Activated T-cell treated with anti-CD3 and anti-CD28 coated beads for 24 hours (primary cell): ENCODE results near the gene ZNF518A.

Experiments used
- DNase-seq: peaks from one replicate; pipeline ENCODE4 v3.0.0-alpha.2; 2020; ENCODE audit warnings: low read depth

Gene ZNF518A, protein sequence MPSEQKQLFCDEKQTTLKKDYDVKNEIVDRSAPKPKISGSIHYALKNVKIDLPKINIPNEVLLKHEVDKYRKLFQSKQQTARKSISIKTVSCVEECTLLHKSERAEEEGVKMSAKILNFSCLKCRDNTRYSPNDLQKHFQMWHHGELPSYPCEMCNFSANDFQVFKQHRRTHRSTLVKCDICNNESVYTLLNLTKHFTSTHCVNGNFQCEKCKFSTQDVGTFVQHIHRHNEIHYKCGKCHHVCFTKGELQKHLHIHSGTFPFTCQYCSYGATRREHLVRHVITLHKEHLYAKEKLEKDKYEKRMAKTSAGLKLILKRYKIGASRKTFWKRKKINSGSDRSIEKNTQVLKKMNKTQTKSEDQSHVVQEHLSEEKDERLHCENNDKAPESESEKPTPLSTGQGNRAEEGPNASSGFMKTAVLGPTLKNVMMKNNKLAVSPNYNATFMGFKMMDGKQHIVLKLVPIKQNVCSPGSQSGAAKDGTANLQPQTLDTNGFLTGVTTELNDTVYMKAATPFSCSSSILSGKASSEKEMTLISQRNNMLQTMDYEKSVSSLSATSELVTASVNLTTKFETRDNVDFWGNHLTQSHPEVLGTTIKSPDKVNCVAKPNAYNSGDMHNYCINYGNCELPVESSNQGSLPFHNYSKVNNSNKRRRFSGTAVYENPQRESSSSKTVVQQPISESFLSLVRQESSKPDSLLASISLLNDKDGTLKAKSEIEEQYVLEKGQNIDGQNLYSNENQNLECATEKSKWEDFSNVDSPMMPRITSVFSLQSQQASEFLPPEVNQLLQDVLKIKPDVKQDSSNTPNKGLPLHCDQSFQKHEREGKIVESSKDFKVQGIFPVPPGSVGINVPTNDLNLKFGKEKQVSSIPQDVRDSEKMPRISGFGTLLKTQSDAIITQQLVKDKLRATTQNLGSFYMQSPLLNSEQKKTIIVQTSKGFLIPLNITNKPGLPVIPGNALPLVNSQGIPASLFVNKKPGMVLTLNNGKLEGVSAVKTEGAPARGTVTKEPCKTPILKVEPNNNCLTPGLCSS (N-terminal part only)

DNA sequence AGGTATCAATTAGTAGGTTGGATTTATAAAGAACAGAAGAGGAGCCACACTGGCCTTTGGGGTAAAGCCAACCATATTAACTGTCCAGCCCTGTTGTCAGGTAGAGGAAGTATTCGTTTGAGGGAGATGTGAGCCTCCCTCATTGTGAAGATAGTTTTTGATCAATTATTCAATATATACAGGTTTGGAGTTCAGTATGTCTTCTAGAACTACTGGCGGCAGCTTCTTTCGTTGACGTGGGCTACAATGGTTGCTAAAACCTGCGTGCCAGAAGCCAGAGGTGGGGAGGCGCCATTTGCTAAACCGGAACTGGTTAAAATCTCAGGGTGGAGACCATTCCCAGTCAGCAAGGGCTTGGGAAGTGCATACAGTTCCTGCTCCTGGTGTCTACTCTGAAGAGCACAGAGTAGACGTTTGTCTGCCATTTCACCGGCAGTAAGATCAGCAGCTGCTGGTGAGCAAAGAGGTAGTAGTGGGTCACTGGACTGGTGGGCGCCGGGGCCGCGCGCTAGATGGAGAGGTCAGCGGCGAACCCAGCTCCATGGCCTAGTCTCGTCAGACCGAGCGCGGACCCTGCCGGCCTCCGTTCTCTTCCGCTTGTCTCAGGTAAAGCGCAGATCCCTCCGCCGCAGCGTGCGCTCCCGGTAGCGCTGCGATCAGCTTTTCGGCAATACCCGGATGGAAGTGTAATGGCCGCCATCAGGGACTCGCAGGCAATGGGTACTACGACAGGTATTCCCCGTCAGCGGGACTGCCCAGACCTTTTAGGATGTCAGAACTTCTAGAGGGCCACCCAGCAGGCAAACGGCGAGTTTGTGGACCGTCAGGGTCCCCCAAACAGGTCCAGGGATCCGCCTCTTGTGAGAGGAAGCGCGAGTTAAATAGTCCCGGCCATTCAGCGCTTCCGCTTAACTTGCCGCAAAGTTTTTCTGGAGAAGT lies at the start of gene ZNF518A:
TSS of gene ZNF518A (plus strand) at position 911 of the 939 bp plus-strand sequence. CDS start 26,026 bp downstream, outside the sequence.
- DNase-seq, result peak; percentile 81

DNA sequence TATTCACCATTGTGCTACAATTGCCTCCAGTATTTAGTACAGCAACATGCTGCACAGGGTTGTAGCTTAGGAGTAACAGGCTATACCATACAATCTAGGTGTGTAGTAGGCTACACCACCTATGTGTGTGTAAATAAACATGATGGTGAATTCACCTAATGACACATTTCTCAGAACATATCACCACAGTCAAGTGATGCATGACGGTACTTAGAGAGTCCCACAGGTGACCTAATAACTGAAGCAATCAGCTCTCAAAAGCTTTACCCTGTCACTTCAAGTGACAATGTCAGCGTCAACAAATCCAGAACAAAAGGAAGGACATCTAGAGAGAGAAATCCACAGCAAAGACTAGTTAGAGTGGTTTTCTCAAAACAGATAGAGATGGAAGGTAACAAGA lies 47.9 kb upstream of the ZNF518A start:
- no peak for DNase-seq

DNA sequence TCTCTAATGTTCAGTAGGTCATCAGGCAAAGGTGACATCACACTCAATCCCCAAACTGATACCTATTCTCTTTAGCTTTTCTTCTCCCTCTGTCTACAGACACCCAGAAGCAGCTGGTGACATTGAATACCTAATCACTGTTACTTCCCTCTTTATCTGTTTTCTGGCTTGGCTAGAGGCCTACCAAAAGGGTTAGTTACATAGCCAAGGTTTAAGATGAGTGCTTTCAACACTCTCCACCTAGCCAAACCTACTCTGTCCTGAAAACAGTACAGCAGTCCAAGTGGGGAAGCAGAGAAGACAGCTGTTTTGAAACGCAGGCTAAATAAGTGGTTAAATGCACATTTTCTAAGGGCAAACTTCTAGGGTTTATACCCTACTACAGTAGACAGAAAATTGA lies 47.3 kb upstream of the ZNF518A start:
- no peak for DNase-seq

DNA sequence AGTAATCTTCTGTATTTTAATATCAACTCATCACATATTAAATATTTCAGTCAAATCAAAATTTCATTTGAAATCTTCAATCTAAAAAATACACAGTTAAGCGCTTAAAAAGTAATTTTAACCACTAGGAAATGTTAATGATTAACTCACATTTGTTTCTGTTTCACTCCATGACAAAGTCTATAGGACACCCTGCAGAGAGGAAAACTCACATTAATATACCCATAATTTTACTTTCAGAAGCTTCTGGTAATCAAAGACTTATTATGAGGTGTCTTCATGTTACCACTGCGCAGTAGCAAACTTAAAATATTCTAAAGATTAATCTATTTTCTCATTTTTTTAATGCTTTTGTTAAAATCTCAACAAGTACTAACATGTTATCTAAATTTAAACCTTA lies 41.0 kb upstream of the ZNF518A start:
- DNase-seq, result no peak

DNA sequence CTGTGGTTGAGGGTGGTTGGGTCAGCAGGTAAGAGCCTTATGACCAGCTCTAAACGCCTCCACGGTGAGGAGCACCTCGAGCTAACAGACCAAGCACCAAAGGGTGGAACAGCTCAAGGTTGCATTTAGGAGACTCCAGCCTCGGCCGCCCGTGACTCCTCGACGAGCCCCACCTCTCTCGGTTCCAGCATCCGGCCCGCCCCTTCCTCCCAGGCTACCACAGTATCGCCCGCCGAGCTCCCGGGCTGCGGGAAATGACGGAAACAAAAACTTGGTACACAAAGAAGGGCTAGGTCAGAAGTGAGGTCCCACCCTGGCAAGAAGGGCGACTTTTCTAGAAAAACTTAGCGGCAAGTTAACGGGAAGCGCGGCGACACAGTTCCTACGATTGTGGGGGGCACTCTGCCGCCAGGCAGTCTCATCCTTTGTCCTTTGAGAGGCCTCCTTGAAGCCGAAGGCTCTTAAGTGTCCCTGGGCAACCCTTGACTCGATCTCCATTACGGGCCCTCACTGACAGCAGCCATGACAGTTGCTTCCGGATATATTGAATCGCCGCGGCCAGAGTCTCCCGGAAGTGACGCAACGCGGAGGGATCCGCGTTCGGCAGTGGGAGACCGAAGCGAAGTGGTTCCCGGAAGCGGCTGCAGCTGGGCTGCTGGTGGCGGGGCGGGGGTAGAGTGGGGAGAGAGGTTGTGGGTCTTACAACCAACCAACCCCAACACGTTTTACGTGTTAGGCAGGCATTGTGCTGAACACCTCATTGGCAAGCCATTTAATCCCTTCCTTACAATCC lies 40.2 kb upstream of the ZNF518A start:
- DNase-seq, result peak; percentile 90

DNA sequence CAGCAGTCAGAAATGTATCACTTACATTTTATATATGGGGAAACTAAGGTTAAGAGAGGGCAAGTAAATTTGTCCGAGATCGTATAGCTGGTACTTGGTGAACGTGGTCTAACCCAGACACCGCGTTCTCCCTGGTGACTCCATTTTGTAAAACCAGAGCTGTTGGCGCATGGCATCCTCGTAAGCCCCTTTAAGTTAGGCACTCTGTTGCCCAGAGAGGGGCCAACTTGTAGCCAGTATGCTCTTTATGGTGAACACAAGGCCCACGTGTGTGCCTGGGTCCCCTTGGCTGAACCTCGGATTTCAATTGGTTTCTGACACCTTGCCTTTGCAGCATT lies 39.7 kb upstream of the ZNF518A start:
- DNase-seq, result no peak

DNA sequence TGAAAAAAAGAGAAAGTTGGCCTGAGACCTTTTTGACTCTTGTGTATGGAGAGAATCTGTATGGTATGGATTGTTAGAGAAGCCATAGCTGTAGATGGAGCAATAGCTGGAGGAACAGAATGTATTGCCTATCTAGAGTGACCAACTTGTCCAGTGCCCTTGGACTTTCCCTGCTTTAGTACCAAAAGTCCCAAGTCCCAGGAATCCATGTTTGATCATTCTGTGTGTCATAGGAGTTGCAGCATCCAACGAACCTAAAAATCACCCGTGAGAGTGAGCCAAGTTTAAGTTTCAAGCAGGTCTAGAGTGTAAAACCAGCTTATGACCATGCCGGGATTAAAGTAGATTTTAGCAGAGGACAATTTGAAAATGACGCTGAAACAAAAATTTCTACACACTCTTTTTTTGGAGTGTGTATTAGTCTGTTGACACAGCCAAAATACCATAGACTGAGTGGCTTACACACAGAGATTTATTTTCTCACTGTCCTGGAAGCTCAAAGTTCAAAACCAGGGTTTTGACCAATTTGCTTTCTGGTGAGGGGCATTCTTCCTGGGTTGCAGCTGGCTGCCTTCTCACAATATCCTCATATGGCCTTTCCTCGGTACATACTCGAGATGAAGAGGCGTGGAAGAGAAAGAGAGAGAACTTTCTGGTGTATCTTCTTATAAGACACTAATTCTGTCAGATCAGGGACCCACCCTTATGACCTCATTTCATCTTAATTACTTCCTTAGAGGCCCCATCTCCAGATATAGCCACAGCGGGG lies 36.9 kb upstream of the ZNF518A start:
- DNase-seq, result no peak

DNA sequence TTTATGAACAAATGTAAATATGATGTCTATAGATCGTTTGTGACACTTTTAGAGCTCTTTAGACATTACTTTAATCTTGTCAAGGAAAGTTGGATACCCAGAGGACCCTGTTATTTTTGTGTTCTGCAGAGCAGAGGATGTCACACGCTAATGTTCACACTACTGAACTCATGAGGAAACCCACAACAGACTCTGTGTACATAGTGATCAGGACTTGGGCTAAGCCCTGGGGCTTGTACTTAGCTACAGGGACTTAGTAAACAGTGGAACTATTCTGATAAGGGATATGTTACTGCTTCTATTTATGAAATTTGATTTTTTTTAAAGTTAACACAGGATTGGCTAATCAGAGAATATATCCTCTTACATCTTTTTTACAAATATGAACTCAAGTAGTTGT lies 36.1 kb upstream of the ZNF518A start:
- no peak for DNase-seq

DNA sequence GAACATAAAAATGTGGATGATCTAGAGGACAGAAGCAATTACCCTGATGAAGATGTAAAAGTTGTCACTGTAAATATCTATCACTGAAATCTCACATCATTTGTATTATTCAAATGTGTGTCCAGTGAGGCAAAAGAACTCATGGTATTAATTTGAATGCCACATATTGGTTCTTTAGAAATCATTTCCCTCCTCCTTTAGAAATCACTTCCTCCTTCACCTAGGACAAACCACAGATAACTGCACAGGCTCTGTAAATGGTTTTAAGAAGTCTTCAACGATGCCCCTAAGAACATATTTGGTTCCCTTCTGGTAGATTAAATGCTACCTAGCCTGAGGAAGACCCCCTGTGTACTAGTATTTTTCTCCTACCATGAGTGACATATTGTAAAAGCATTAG lies 33.1 kb upstream of the ZNF518A start:
- DNase-seq, result no peak

DNA sequence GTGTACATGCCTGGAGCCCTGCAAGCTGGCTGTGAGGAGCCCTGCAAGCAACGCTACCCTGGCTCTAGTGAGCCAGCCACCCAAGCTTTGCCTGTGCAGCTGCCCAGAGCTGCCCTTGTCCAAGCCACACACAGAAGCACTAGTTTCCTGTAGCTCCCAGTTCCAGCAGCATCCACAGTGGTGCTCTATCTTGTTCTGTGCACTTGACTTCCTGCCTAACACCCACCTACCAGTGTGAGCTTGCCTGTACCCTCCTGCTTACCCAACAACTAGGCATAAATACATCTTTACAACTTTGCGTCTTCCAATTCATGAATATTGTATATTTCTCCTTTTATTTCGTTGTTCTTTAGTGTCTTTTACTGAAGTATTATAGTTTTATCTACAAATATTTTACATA lies 32.2 kb upstream of the ZNF518A start:
- DNase-seq, result no peak

DNA sequence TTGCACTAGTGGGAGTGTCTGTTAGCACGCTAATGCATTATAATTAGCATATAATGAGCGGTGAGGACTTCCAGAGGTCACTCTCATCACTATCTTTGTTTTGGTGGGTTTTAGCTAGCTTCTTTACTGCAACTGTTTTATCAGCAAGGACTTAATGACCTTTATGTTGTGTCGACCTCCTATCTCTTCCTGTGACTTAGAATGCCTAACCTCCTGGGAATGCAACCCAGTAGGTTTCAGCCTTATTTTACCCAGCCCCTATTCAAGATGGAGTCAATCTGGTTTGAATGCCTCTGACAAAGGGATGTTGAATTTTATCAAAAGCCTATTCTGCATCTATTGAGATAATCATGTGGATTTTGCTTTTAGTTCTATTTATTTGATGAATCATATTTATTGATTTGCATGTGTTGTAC lies 22.5 kb upstream of the ZNF518A start:
- DNase-seq, result no peak

DNA sequence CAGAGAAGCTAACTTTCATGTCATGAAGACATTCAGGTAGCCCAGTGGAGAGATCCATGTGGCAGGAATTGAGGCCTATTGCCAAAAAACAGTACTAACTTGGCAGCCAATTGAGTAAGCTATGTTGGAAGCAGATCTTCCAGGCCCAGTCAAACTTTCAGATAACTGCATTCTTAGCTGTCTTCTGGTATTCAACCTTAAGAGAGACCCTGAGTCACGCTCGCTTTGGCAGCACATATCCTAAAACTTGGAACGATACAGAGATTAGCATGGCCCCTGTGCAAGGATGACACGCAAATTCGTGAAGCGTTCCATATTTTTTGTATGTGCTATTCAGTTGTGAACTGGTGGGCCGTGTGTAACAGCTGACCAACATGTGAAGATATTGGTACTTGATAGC lies 17.6 kb upstream of the ZNF518A start:
- DNase-seq, result no peak

DNA sequence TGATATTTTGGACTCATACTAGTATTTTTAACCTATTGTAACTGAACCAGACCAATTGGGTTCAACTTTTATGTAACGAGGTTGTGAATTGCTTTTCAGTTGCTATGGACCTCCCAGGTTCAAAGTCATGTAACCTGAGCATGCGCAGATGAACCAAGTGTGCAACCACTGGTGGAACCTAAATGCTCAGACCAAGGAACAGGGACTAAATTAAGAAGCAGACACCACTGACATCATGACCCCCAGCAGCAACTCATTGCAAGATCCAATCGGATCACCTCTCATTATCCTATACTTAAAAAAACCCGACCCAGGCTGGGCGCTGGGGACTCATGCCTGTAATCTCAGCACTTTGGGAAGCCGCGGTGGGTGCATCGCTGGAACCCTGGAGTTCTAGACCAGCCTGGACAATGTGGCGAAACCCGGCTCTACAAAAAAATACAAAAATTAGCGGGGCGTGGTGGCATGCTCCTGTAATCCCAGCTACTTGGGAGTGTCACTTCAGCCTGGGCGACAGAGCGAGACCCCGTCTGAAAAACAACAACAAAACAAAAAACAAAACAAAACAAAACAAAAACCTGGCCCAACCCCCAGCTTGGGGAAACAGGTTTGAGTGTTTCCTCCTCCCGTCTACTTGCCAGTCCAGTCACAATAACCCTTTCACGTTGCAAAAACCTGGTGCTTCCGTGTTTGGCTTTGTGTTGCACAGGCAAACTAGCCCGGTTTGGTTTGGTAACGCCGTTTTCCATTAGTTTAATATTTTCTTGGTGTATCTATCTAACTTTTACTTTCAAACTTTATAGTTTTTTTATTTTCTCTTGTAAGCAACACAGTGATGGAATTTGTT lies 11.3 kb upstream of the ZNF518A start:
- DNase-seq, result no peak

DNA sequence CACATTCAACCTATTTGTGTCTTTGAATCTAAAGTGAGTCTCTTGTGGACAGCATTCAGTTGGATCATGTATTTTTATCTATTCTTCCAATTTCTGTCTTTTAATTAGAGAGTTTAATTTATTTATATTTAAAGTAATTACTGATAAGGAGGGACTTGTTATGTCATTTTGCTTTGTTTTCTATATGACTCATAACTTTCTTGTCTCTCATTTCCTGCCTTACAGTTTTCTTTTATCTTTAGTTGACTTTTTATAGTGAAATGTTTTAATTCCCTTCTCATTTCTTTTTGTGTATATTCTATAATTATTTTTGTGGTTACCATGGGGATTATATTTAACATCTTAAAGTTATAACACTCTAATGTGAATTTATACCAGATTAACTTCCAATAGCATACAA lies 7.3 kb upstream of the ZNF518A start:
- DNase-seq, result no peak

DNA sequence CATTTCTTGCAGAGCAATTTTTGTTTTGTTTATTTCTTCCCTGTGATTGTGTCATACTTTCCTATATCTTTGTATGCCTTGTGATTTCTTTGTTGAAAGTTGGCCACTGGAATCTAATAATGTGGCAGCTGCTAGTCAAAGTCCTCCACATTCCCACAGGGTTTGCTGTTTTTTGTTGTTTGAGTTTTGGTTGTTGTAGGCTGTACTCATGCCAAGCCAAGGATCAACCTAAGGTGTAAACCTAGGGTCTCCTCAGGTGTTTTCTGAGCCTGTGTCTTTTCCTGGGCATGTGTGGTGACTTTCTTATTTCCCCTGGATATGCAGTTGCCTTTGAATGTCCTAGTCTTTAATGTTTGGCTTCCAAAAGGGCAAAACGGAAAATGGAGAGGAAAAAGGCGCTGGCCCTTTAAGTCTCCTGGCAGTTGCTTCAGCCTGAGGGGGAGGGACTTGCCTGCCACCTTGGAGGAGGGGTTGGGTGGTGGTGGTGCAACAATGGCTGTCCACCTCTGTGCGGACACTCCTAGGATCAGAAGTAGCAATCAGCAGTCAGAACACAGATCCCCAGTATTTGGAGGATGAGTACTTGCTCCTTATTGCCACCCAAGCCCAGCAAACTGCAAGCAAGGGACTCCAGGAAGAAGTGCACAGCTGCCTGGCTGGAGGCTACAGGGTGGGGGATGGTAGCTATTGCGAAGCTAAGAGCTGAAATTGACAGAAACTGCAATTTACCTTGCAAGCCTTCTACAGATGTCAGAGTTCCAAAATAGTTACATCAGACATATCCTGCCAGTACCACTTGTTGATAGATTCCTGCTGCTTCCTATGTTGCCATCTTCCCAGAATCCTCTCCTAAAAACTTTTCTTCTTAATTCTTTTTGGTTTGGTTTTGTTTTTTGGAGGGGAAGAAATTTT lies 5.6 kb upstream of the ZNF518A start:
- DNase-seq, result no peak

DNA sequence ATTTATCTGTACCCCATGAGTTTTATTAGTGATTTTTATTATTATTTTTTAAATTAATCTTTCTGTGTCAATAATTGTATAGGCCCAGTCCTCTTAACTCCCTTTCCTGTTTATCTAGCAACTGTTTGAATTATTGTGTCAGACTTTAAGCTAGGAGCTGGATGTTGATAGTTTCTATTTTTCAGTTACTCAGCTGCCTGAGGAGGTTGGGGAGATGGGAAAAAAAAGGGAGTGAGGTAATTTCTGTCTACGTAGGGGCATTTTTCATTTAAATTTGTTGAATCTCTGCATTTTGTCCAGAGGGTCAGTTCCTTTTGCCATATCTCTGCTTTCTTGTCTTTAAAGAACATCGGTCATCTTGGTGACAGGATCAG lies 5.0 kb upstream of the ZNF518A start:
- DNase-seq, result no peak

DNA sequence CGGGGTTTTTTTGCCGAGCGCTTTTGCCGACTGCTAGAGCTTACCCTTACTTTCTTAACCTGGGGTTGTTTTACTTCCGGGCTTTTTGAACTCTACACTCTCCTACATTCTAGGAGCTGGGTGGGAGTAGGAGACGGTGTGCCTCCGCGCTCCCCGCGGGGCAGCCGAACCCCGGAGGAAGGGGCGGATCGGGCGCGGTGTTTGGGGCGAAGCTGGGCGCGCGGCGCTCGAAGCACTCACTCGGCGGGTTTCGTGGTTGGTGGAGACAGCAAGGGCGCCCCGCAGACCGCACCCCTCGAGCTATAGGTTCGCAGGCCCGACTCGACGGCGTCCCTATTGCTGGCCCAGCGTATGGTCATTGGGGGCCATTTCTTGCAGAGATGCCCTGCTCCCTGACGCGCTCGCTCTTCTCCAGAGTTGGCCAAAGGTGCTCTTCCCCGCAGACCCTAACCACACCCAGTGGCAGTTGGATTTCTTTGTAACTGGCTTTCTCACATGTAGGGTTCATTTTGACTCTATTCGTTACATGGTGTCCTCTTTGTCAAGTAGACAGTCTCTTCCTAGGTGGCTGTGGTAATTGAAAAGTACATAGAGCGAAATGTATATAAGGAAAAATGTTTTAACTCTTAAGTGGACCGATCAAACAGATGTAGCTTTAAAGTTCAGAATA lies 364 bp downstream of the ZNF518A start:
- DNase-seq, result peak; percentile 64

DNA sequence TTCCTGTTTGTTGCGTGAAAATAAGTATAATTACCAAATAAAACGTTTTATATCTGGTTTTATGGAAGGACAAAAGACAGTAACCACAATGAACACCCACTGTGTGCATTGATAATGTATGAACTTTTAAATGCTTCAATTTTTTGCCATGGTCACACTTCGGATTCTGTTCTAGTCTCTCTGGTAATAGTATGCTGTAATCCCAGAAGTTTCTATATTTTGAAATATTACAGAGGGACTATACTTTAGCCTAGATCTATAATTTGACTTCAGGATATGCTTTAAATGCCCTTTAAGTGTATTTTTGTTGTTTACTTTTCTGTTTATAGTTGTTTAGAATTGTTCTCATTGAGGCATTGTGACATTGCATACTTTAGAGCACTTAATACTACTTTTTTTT lies 1.5 kb downstream of the ZNF518A start:
- DNase-seq, result no peak
